Measurements from ENCODE around the gene BAHCC1.

- TF ChIP-seq CTCF (IDR thresholded peaks at IDR 0.05) (peak; percentile 51), EZH2phosphoT487 (IDR thresholded peaks at IDR 0.05) (no peak)
Measured at GRCh38 chr17:81409190-81409935, 14.1 kb downstream of the BAHCC1 start.

All from neural progenitor cell (in vitro differentiated cells).